ENCODE measurements around the gene DNAJC7.
"Not testable (repeated sequence)": the region's sequence is repeated elsewhere in the genome, so short reads cannot be mapped to it uniquely, and the experiment has no call there.

The DNAJC7 gene

DNA sequence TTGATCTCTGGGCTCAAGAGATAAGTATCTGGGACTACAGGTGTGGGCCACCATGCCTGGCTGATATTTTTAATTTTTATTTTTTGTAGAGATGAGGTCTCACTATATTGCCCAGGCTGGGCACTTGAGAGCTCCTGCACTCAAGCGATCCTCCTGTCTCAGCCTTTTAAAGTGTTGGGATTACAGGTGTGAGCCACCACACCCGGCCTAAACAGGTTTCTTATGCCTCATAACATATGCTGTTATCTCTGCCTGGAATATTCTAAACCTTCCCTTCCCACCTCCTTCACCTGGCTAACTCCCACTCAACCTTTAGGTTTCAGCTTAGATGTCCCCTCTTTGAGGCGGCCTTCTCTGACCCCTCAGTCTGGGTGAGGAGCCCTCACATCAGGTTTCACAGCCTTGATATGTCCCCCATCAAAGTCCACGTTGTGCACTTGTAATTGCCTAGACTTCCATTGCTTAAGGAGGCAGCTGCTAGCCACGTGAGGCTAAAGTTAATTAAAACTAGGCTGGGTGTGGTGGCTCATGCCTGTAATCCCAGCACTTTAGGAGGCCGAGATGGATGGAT lies 59.3 kb downstream of the DNAJC7 start:
- DNase-seq (ENCODE audit: low read depth in 2 of 2, low spot score in 1 of 2), result no peak

DNA sequence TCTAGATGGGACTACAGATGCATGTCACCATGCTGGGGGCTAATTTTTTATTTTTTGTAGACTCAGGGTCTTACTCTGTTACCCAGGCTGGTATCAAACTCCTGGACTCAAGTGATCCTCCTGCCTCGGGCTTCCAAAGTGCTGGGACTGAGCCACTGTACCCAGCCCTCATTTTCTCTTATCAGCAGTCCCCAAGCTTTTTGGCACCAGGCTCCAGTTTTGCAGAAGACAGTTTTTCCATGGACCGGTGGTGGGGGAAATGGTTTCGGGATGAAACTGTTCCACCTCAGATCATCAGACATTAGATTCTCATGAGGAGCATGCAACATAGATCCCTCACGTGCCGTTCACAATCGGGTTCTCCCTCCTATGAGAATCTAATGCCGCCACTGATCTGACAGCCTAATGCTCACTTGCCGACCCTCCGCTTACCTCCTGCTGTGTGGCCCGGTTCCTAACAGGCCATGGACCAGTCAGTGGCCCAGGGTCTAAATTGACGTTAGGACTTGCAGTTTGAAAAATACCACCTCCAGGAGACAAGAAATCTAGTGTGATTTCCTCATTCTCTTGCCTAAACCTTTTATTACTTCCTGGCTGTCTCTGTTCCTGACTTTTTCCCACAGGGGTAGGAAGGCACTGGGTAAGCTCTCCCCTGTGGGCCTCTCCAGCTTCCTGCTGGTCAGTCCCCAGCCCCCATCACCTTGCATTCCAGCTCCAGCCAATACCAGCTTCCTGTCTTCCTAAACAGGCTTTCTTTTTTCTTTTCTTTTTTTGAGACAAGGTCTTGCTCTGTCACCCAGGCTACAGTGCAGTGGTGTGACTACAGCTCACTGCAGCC lies 60.0 kb downstream of the DNAJC7 start:
- no peak for DNase-seq (ENCODE audit: low read depth in 2 of 2, low spot score in 1 of 2)

- no peak for DNase-seq (ENCODE audit: low read depth in 2 of 2, low spot score in 1 of 2)
These were observed 60.7 kb downstream of the DNAJC7 start for GRCh38 chr17:41956522-41956921.

DNA sequence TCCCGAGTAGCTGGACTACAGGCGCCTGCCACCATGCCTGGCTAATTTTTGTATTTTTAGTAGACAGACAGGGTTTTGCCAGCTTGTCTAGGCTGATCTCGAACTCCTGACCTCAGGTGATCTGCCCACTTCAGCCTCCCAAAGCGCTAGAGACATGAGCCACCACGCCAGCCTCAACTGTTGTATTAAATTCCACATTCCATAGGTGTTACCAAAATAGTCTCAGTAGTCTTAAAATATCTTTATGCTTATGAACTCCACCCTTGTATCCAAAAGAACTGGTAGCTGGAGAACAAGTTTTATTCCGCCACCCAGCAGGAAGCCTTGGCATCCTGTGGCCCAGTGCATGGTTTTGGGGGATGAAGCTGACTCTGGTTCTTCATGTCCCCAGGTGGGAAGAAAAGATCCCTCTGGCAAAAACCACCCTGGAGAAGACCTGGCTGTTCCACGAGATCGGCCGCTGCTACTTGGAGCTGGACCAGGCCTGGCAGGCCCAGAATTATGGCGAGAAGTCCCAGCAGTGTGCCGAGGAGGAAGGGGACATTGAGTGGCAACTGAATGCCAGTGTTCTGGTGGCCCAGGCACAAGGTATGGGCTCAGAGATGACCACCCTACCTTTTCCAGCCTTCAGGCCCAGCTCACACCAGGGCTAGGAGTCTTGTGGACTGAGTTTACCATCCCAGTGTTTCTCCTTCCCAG lies 68.3 kb downstream of the DNAJC7 start:
- DNase-seq (ENCODE audit: low read depth in 2 of 2, low spot score in 1 of 2), result no peak

GRCh38 chr17:41944943-41945342 lies 72.3 kb downstream of the DNAJC7 start:
- no peak for DNase-seq (ENCODE audit: low read depth in 2 of 2, low spot score in 1 of 2)

- DNase-seq (ENCODE audit: low read depth in 2 of 2, low spot score in 1 of 2), result no peak
These were observed 73.7 kb downstream of the DNAJC7 start for GRCh38 chr17:41943492-41943891.

DNA sequence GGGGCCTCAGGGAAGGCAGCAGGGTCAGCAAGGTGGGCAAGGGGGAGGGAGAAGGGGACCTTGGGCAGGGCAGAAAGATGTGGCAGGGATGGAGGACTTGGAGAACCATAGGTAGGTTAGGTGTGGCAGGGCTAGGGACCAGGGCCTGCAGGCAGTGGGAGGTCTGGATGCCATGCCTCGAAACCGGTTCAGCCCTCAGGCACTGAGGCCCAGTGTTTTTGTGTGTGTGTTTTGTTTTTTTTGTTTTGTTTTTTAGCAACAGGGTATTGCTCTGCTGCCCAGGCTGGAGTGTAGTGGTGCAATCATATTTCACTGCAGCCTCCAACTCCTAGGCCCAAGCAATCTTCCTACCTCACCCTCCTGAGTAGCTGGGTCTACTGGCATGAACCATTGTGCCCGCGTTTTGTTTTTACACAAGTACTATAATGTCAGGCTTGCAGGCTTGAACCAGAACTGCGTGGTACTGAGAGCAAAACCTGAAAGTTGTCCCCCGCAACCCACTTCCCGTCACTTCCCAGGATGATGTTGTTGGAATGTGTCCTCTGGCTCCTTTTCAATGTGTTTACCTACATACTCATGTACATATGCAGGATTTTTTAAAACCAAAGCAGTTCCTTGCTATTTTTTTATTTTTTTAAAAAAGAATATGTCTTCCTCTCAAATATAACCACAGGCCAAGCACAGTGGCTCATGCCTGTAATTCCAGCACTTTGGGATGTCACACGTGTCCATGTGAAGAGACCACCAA lies 74.4 kb downstream of the DNAJC7 start:
- no peak for DNase-seq (ENCODE audit: low read depth in 2 of 2, low spot score in 1 of 2)

- DNase-seq (ENCODE audit: low read depth in 2 of 2, low spot score in 1 of 2), result no peak
These were observed 76.1 kb downstream of the DNAJC7 start for GRCh38 chr17:41941168-41941567.

DNA sequence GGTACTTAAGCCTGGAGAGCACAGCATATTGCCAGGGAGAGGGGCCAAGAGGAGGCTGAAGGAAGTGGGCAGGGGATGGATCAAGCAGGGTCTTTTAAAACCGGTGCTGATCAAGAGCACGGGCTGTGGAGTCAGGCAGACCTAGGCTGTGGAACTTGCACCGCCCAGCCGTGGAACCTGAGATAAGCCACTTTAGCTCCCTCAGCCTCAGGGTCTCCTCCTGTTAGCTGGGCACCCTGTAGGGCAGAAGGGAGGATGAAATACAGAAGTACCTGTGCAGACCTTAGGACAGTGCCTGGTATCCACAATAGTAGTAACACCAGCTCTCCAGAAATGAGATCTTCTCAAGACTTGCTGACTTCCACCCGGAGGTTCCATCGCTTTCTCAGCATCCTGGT lies 77.5 kb downstream of the DNAJC7 start:
- no peak for DNase-seq (ENCODE audit: low read depth in 2 of 2, low spot score in 1 of 2)

DNA sequence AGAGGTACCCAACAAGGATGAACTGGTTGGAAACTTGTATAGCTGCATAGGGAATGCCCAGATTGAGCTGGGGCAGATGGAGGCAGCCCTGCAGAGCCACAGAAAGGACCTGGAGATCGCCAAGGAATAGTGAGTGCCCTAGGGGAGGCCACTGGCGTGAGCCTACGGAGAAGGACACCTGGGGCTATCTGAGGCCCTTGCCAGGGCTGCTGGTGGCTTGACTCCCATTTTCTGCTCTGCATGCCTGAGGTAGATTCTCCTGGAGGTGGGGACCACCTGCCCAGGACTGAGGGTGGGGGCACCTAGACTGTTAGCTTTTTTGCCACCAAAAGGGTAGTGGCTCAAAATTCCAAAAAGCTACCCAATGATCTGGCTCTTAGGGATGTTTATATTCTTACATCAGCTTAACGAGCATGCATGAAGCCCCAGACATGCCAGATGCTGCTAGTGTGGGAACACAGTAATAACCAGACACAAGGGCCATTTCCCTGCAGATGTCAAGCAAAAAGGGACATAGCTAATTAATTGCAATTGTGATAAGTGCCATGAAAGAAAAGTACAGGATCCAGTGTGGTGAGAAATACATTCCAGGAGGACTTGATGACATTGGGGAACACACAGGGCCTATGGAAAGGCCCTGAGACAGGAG lies 78.1 kb downstream of the DNAJC7 start:
- DNase-seq (ENCODE audit: low read depth in 2 of 2, low spot score in 1 of 2), result no peak

DNA sequence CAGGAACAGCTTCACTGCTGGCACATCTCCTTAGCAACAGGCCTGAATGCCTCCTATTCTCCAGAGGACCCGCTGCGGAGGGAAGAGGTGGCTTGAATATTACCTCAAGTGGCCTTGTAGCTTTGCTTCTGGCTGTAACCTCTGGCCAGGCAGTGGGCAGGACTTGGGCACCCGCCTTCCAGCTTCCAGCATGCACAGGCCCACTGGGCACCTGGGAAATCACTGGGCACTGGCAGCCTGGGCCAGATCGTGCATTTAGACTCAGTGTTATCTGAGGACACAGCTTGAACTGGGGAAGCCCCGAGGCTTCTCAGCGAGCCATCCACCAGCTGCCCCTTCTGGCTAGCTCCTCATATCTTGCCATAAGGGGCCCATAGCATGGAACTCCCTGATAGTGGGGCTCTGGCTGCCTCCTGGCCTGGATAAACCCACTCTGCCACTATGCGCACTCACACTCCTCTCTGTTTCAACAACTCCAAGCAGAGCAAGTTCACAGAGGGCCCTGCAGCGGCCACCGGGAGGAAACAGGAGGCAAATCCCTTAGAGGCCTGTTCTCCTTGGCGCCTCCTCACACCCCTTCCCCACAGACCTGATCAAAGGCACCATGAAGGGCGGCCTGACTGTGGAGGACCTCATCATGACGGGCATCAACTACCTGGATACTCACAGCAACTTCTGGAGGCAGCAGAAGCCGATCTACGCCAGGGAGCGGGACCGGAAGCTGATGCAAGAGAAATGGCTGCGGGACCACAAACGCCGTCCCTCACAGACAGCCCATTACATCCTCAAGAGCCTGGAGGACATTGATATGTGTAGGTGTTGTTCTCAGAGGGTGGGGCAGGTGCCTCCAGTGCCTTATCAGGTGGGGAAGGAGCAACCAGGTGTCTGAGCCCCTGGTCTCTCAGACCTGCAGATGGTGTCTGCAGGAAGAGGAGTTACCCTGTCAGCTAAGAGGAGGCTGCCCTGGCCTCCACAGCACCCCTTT lies 79.0 kb downstream of the DNAJC7 start:
- DNase-seq (ENCODE audit: low read depth in 2 of 2, low spot score in 1 of 2), result no peak

DNA sequence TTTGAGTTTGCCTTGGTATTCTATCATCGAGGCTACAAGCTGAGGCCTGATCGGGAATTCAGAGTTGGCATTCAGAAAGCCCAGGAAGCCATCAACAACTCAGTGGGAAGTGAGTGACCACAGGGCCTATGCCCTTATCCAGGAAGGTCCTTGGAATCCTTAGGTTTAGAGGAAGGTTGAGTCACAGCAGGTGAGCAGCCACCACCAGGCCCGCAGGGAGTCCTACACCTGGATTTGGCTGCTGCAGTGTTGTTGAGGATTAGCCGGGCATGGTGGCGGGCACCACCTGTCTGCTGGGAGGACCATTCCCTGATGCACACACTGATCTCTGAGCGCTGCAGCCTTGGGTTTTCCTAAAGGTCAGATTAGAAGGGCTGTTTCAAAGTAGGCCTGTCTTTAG lies 81.6 kb downstream of the DNAJC7 start:
- no peak for DNase-seq (ENCODE audit: low read depth in 2 of 2, low spot score in 1 of 2)

- DNase-seq (ENCODE audit: low read depth in 2 of 2, low spot score in 1 of 2), result no peak
These were observed 84.3 kb downstream of the DNAJC7 start for GRCh38 chr17:41932816-41933389.

- DNase-seq (ENCODE audit: low read depth in 2 of 2, low spot score in 1 of 2), result not testable (repeated sequence)
These were observed 85.5 kb downstream of the DNAJC7 start for GRCh38 chr17:41931715-41932114.

DNA sequence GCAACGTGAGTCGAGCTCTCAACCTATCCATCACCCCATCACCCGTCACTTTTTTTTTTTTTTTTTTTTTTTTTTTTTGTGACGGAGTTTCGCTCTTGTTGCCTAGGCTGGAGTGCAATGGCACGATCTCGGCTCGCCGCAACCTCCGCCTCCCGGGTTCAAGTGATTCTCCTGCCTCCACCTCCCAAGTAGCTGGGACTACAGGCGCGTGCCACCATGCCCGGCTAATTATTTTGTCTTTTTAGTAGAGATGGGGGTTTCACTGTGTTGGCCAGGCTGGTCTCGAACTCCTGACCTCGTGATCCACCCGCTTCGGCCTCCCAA lies 86.4 kb downstream of the DNAJC7 start:
- not testable (repeated sequence) for DNase-seq (ENCODE audit: low read depth in 2 of 2, low spot score in 1 of 2)

GRCh38 chr17:41930009-41930832 lies 87.0 kb downstream of the DNAJC7 start, which contains the start of gene ODAD4:
Gene ODAD4, plus strand, starts transcription at chr17:41930617. Its CDS starts 107 bp downstream, at chr17:41930724.
- peak; percentile 81 to 92 for DNase-seq (ENCODE audit: low read depth in 2 of 2, low spot score in 1 of 2)

- DNase-seq (ENCODE audit: low read depth in 2 of 2, low spot score in 1 of 2), result no peak
These were observed 88.5 kb downstream of the DNAJC7 start for GRCh38 chr17:41928693-41929251.
